H9 (cell line): ENCODE data around the gene KPTN. TPM values are rescaled to one million over a fixed set of nuclear protein-coding genes. Genes with fewer than 3 reads are reported as not detected.

Experiments
- DNase-seq: peaks from one replicate; pipeline ENCODE4 v3.0.0-alpha.2; 2017
- H2AFZ ChIP-seq: one replicate; pipeline ENCODE4 v1.6.1; 2013; ENCODE audit warnings: mild to moderate bottlenecking, low read length, control low read depth, moderate library complexity
- H2AK5ac ChIP-seq: 2 replicates; pipeline ENCODE4 v1.6.1; 2013; ENCODE audit warnings: low read length, control low read depth, mixed read lengths; ENCODE audit not compliant: insufficient read length
- H2BK120ac ChIP-seq: one replicate; pipeline ENCODE4 v1.6.1; 2013; ENCODE audit warnings: low read depth, mild to moderate bottlenecking, low read length, control low read depth, inconsistent platforms; ENCODE audit not compliant: poor library complexity, severe bottlenecking
- H2BK12ac ChIP-seq: 2 replicates; pipeline ENCODE4 v1.6.1; 2013; ENCODE audit warnings: low read length, control low read depth, mixed read lengths, low read depth; ENCODE audit not compliant: insufficient read length
- H2BK15ac ChIP-seq: 2 replicates; pipeline ENCODE4 v1.6.1; 2013; ENCODE audit warnings: low read depth, low read length, control low read depth
- H2BK20ac ChIP-seq: one replicate; pipeline ENCODE4 v1.6.1; 2013; ENCODE audit warnings: low read depth, mild to moderate bottlenecking, low read length, control low read depth, inconsistent platforms; ENCODE audit not compliant: poor library complexity, severe bottlenecking
- H2BK5ac ChIP-seq: 2 replicates; pipeline ENCODE4 v1.6.1; 2013; ENCODE audit warnings: low read length, control low read depth, mixed read lengths; ENCODE audit not compliant: insufficient read length
- H3K14ac ChIP-seq: 2 replicates; pipeline ENCODE4 v1.6.1; 2013; ENCODE audit warnings: low read length, control low read depth; ENCODE audit not compliant: insufficient read depth
- H3K18ac ChIP-seq: 2 replicates; pipeline ENCODE4 v1.6.1; 2013; ENCODE audit warnings: low read depth, mild to moderate bottlenecking, mixed read lengths, low read length, control low read depth; ENCODE audit not compliant: insufficient read length
- H3K23ac ChIP-seq: 2 replicates; pipeline ENCODE4 v1.6.1; 2013; ENCODE audit warnings: low read length, control low read depth, mixed read lengths, low read depth; ENCODE audit not compliant: insufficient read length
- H3K23me2 ChIP-seq: 2 replicates; pipeline ENCODE4 v1.6.1; 2013; ENCODE audit warnings: low read depth, mild to moderate bottlenecking, mixed read lengths, low read length, control low read depth; ENCODE audit not compliant: insufficient read length, poor library complexity, severe bottlenecking
- H3K27ac ChIP-seq: 2 replicates; pipeline ENCODE4 v1.5.1; 2013; ENCODE audit warnings: low read length, control low read depth, mixed read lengths, low read depth; ENCODE audit not compliant: insufficient read length
- H3K27me3 ChIP-seq: 2 replicates; pipeline ENCODE4 v1.6.1; 2013; ENCODE audit warnings: low read length, control low read depth, inconsistent platforms; ENCODE audit not compliant: insufficient read depth
- H3K4ac ChIP-seq: 2 replicates; pipeline ENCODE4 v1.6.1; 2013; ENCODE audit warnings: low read depth, mild to moderate bottlenecking, control low read depth, inconsistent platforms, low read length, moderate library complexity
- H3K4me1 ChIP-seq: 2 replicates; pipeline ENCODE4 v1.6.1; 2013; ENCODE audit warnings: low read length, control low read depth, inconsistent platforms; ENCODE audit not compliant: insufficient read depth
- H3K4me2 ChIP-seq: 2 replicates; pipeline ENCODE4 v1.6.1; 2013; ENCODE audit warnings: low read length, control low read depth, mixed read lengths; ENCODE audit not compliant: insufficient read length, insufficient read depth
- H3K56ac ChIP-seq: 2 replicates; pipeline ENCODE4 v1.6.1; 2013; ENCODE audit warnings: low read depth, mild to moderate bottlenecking, mixed read lengths, low read length, control low read depth; ENCODE audit not compliant: insufficient read length
- H3K79me1 ChIP-seq: 2 replicates; pipeline ENCODE4 v1.6.1; 2013; ENCODE audit warnings: low read depth, mild to moderate bottlenecking, moderate library complexity, low read length, control low read depth, inconsistent platforms; ENCODE audit not compliant: insufficient read depth, poor library complexity, severe bottlenecking
- H3K79me2 ChIP-seq: 2 replicates; pipeline ENCODE4 v1.6.1; 2013; ENCODE audit warnings: low read length, control low read depth, inconsistent platforms; ENCODE audit not compliant: insufficient read depth
- H3K9ac ChIP-seq: 2 replicates; pipeline ENCODE4 v1.6.1; 2013; ENCODE audit warnings: low read length, control low read depth, mixed read lengths; ENCODE audit not compliant: insufficient read length; ENCODE audit errors: extremely low read depth
- H3K9me3 ChIP-seq: one replicate; pipeline ENCODE4 v1.6.1; 2013; ENCODE audit warnings: low read depth, low read length, inconsistent platforms; ENCODE audit not compliant: control insufficient read depth
- H3T11ph ChIP-seq: one replicate; pipeline ENCODE4 v1.6.1; 2013; ENCODE audit warnings: mild to moderate bottlenecking, low read length, control low read depth, inconsistent platforms
- H4K20me1 ChIP-seq: one replicate; pipeline ENCODE4 v1.6.1; 2013; ENCODE audit not compliant: control insufficient read depth, insufficient read length, insufficient read depth
- H4K5ac ChIP-seq: 2 replicates; pipeline ENCODE4 v1.6.1; 2013; ENCODE audit warnings: low read depth, mild to moderate bottlenecking, mixed read lengths, low read length, control low read depth; ENCODE audit not compliant: insufficient read length
- H4K8ac ChIP-seq: replicated peaks from 2 replicates; pipeline ENCODE4 v1.6.1; 2013; ENCODE audit warnings: low read length, control low read depth, mixed read lengths, low read depth; ENCODE audit not compliant: insufficient read length
- H4K91ac ChIP-seq: 2 replicates; pipeline ENCODE4 v1.6.1; 2013; ENCODE audit warnings: low read depth, mild to moderate bottlenecking, moderate library complexity, mixed read lengths, low read length, control low read depth; ENCODE audit not compliant: insufficient read length
- H3K27ac Mint-ChIP-seq, 3 experiments: 2 replicates in 2 of 3; 3 replicates in 1 of 3; pipeline ENCODE4 v1.8.0; 2020 to 2021; ENCODE audit warnings: mixed read lengths in 3 of 3, mild to moderate bottlenecking in 1 of 3, moderate library complexity in 1 of 3
- H3K27me3 Mint-ChIP-seq: 2 replicates; pipeline ENCODE4 v1.8.0; 2021; ENCODE audit warnings: low read depth, mild to moderate bottlenecking, moderate library complexity, mixed read lengths
- H3K36me3 Mint-ChIP-seq, 3 experiments: 2 replicates in 2 of 3; 3 replicates in 1 of 3; pipeline ENCODE4 v1.8.0; 2020 to 2021; ENCODE audit warnings: low read depth in 3 of 3, mixed read lengths in 3 of 3; ENCODE audit not compliant: insufficient read depth in 1 of 3
- H3K4me1 Mint-ChIP-seq, 2 experiments: 2 replicates each; pipeline ENCODE4 v1.8.0; 2020; ENCODE audit warnings: mixed read lengths in 2 of 2
- H3K4me3 Mint-ChIP-seq, 2 experiments: 2 replicates in 1 of 2; 3 replicates in 1 of 2; pipeline ENCODE4 v1.8.0; 2020 to 2021; ENCODE audit warnings: mild to moderate bottlenecking in 2 of 2, mixed read lengths in 2 of 2, moderate library complexity in 1 of 2
- H3K9me3 Mint-ChIP-seq, 2 experiments: 2 replicates in 1 of 2; 3 replicates in 1 of 2; pipeline ENCODE4 v1.8.0; 2020; ENCODE audit warnings: mild to moderate bottlenecking in 2 of 2, mixed read lengths in 2 of 2, moderate library complexity in 1 of 2
- CTCF ChIP-seq: fragments of 200-600 bp; sonication (generic); conservative IDR thresholded peaks from 3 replicates; pipeline ENCODE4 v1.8.0; 2021; ENCODE audit warnings: antibody characterized with exemption, mild to moderate bottlenecking
- WGBS: extraction: QIAGEN DNeasy Blood & Tissue Kit; methylation state at CpG from one replicate; pipeline ENCODE4 v1.1.7; 2013; ENCODE audit warnings: missing lambda C conversion rate, low lambda C conversion rate, mixed read lengths; ENCODE audit not compliant: insufficient read length; ENCODE audit errors: extremely low coverage; 5-methylcytosine and 5-hydroxymethylcytosine counted together
- total RNA-seq: library from RNA; stranded (reverse); gene quantifications from 2 replicates; pipeline ENCODE4 v1.2.1, GENCODE V29; 2021

Gene KPTN
- total RNA-seq, 1 experiment from 2014 or later, result 35.4 TPM

GRCh38 chr19:47479701-47480503, 4.1 kb downstream of the KPTN start:
- peak; percentile 88 for DNase-seq
- peaks cover 0 to 2% of the 10 kb centered on the region in 2 experiments; a peak in 3 of 5 replicates for H3K9me3 Mint-ChIP-seq
- TF ChIP-seq CTCF, result no peak

More at GRCh38 chr19:47479701-47480503, 4.1 kb downstream of the KPTN start:
- Mint-ChIP-seq H3K27me3 (peaks cover 6% of the 10 kb centered on the region; the same call in 1 of the 2 replicates), H3K4me1 (peaks cover 14 to 20% of the 10 kb centered on the region in 2 experiments), H3K27ac (no peak overlapping the region), H3K4me3 (peak overlapping the region; percentile 61 to 82), H3K36me3 (peaks cover 0 to 7% (median 4%) of the 10 kb centered on the region in 3 experiments; a peak in 5 of 7 replicates)
- Histone ChIP-seq H3K9ac (peak overlapping the region; percentile 9), H3K4me2 (peak overlapping the region; percentile 62), H3K9me3 (no peaks in the 10 kb centered on the region), H4K91ac (no peak overlapping the region), H2BK12ac (no peak overlapping the region), H3K14ac (no peak overlapping the region), H3T11ph (no peak overlapping the region), H4K20me1 (no peaks in the 10 kb centered on the region), H3K79me1 (no peaks in the 10 kb centered on the region), H2BK120ac (no peak overlapping the region), H2BK5ac (no peak overlapping the region), H3K56ac (no peak overlapping the region), H3K79me2 (no peaks in the 10 kb centered on the region), H2BK15ac (no peak overlapping the region), H3K18ac (no peak overlapping the region), H3K27ac (no peak overlapping the region), H3K23ac (no peak overlapping the region), H2AK5ac (no peak overlapping the region), H2AFZ (no peak overlapping the region), H3K4me1 (no peaks in the 10 kb centered on the region), H2BK20ac (no peak overlapping the region), H4K5ac (no peak overlapping the region), H4K8ac (no peak overlapping the region), H3K4ac (no peak overlapping the region), H3K27me3 (no peaks in the 10 kb centered on the region), H3K23me2 (peaks cover 5% of the 10 kb centered on the region)
- no CpG with 5 or more reads among the region's 39 CpGs for WGBS
